ENCODE results near the gene ENOX1. TPM values are rescaled to one million over a fixed set of nuclear protein-coding genes. Genes with fewer than 3 reads are reported as not detected.

ENOX1 gene
- total RNA-seq, 2 experiments from 2014 or later: 0.09 TPM

GRCh38 chr13:43365039-43365344 is 421.8 kb downstream of the ENOX1 start:
- Mint-ChIP-seq H3K27me3 (no peaks in the 10 kb centered on the region), H3K9me3 (no peaks in the 10 kb centered on the region), H3K36me3 (ENCODE audit: low read depth) (no peaks in the 10 kb centered on the region), H3K27ac (no peak overlapping the region), H3K4me3 (no peak overlapping the region), H3K4me1 (ENCODE audit: low read depth) (peaks cover 13% of the 10 kb centered on the region)
- no peak for ATAC-seq
- CTCF ChIA-PET: no interaction called here
- intact Hi-C loops (cut with micrococcal nuclease): no loop called here
- TF ChIP-seq CTCF (IDR thresholded peaks at IDR 0.05): no peak
- DNase-seq: no peak
- POLR2A ChIA-PET: no interaction called here

- Mint-ChIP-seq H3K27me3 (no peaks in the 10 kb centered on the region), H3K36me3 (ENCODE audit: low read depth) (no peaks in the 10 kb centered on the region), H3K4me3 (no peak overlapping the region), H3K9me3 (no peaks in the 10 kb centered on the region), H3K4me1 (ENCODE audit: low read depth) (peaks cover 13% of the 10 kb centered on the region), H3K27ac (no peak overlapping the region)
- ChIA-PET CTCF (no interaction called here), POLR2A (no interaction called here)
- ATAC-seq (no peak), DNase-seq (no peak)
- TF ChIP-seq CTCF (IDR thresholded peaks at IDR 0.05): no peak
- intact Hi-C loops (cut with micrococcal nuclease): no loop called here
These were observed 422.3 kb downstream of the ENOX1 start for GRCh38 chr13:43364210-43365038.

GRCh38 chr13:43363156-43363953 is 423.4 kb downstream of the ENOX1 start:
- Mint-ChIP-seq H3K36me3 (ENCODE audit: low read depth) (no peaks in the 10 kb centered on the region), H3K4me3 (no peak overlapping the region), H3K27me3 (no peaks in the 10 kb centered on the region), H3K4me1 (ENCODE audit: low read depth) (peaks cover 11% of the 10 kb centered on the region), H3K27ac (no peak overlapping the region), H3K9me3 (no peaks in the 10 kb centered on the region)
- TF ChIP-seq CTCF (IDR thresholded peaks at IDR 0.05): no peak
- ChIA-PET POLR2A (no interaction called here), CTCF (no interaction called here)
- intact Hi-C loops (cut with micrococcal nuclease): no loop called here
- ATAC-seq: no peak
- no peak for DNase-seq

- TF ChIP-seq CTCF (IDR thresholded peaks at IDR 0.05): no peak
- no peaks in the 10 kb centered on the region for H3K9me3 Mint-ChIP-seq
- ChIA-PET CTCF (no interaction called here), POLR2A (no interaction called here)
- ATAC-seq (no peak), DNase-seq (no peak)
- intact Hi-C loops (cut with micrococcal nuclease): no loop called here
- H3K27ac Mint-ChIP-seq: no peak overlapping the region
- peaks cover 3% of the 10 kb centered on the region for H3K4me1 Mint-ChIP-seq (ENCODE audit: low read depth)
- no peaks in the 10 kb centered on the region for H3K36me3 Mint-ChIP-seq (ENCODE audit: low read depth)
- H3K27me3 Mint-ChIP-seq: no peaks in the 10 kb centered on the region
- no peak overlapping the region for H3K4me3 Mint-ChIP-seq
These were observed 424.2 kb downstream of the ENOX1 start for GRCh38 chr13:43362556-43362955.

- Mint-ChIP-seq H3K4me1 (ENCODE audit: low read depth) (no peaks in the 10 kb centered on the region), H3K27me3 (no peaks in the 10 kb centered on the region), H3K9me3 (no peaks in the 10 kb centered on the region), H3K4me3 (no peak overlapping the region), H3K27ac (no peak overlapping the region), H3K36me3 (ENCODE audit: low read depth) (no peaks in the 10 kb centered on the region)
- ATAC-seq (no peak), DNase-seq (no peak)
- ChIA-PET POLR2A (no interaction called here), CTCF (no interaction called here)
- no peak for TF ChIP-seq CTCF (IDR thresholded peaks at IDR 0.05)
- intact Hi-C loops (cut with micrococcal nuclease): no loop called here
These were observed 425.7 kb downstream of the ENOX1 start for GRCh38 chr13:43360892-43361610.
